Fibroblast of villous mesenchyme (primary cell): ENCODE results near the gene SLC11A2. TPM values are rescaled to one million over a fixed set of nuclear protein-coding genes. Genes with fewer than 3 reads are reported as not detected.

ENCODE experiments used
- DNase-seq: peaks from one replicate; pipeline ENCODE4 v3.0.0-alpha.2; 2010; ENCODE audit warnings: low read depth
- H3K4me3 ChIP-seq: 2 replicates; pipeline ENCODE4 v1.5.1; 2011; ENCODE audit warnings: low read depth, mild to moderate bottlenecking, low read length
- CTCF ChIP-seq: IDR thresholded peaks from 2 replicates; pipeline ENCODE4 v1.5.1; 2012; ENCODE audit warnings: low read depth, mild to moderate bottlenecking, low read length; ENCODE audit not compliant: insufficient read depth
- total RNA-seq: library from RNA; depleted of rRNA; stranded (reverse); fragments of >200 nt; gene quantifications from 2 replicates; pipeline ENCODE4 v1.2.3, GENCODE V29; 2012

The SLC11A2 gene
- total RNA-seq, 1 donor, result 56.6 TPM

GRCh38 chr12:50999093-50999492, 27.1 kb downstream of the SLC11A2 start:
- TF ChIP-seq CTCF, result no peak
- no peak for DNase-seq
- no peak overlapping the region for H3K4me3 ChIP-seq

- no peak for DNase-seq
- H3K4me3 ChIP-seq, result no peak overlapping the region
- no peak for TF ChIP-seq CTCF
Observed at GRCh38 chr12:50992819-50993218, 33.4 kb downstream of the SLC11A2 start.

GRCh38 chr12:50991291-50991690, 34.9 kb downstream of the SLC11A2 start:
- no peak for TF ChIP-seq CTCF
- DNase-seq, result no peak
- H3K4me3 ChIP-seq, result no peak overlapping the region

GRCh38 chr12:50990791-50991190, 35.4 kb downstream of the SLC11A2 start:
- no peak for TF ChIP-seq CTCF
- DNase-seq, result no peak
- no peak overlapping the region for H3K4me3 ChIP-seq

GRCh38 chr12:50990147-50990727, 35.9 kb downstream of the SLC11A2 start:
- no peak for DNase-seq
- H3K4me3 ChIP-seq, result no peak overlapping the region
- no peak for TF ChIP-seq CTCF

- H3K4me3 ChIP-seq, result no peak overlapping the region
- DNase-seq, result no peak
- TF ChIP-seq CTCF, result no peak
Observed at GRCh38 chr12:50988871-50989270, 37.3 kb downstream of the SLC11A2 start.

GRCh38 chr12:50988051-50988450, 38.1 kb downstream of the SLC11A2 start:
- no peak overlapping the region for H3K4me3 ChIP-seq
- DNase-seq, result no peak
- no peak for TF ChIP-seq CTCF
